NCI-H187 (cell line): ENCODE results near the gene FGD1.

Source experiments
- DNase-seq, 2 experiments: peaks; one replicate each; lab custom pipeline; 2025; lab: John Stamatoyannopoulos, UW

FGD1 gene

DNA sequence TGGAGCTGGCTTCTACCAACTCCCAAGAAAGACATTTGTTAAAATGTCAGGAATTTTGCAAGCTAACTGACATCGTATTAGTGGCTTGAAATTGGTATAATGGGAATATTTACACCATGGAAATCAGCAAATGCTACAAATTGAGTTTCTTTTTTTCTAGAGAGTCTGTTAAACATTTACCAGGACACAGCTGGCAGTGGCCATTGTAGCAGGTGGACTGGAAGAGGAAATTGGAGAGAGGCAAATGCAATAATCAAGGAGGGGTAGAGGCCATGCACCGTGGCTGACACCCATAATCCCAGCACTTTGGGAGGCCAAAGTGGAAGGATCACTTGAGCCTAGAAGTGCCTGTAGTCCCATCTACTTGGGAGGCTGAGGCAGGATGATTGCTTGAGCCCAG is 88.8 kb downstream of the FGD1 start:
- DNase-seq = no peak

GRCh38 chrX:54397113-54397512 is 98.9 kb downstream of the FGD1 start:
- no peak for DNase-seq
